ENCODE data around the gene PAFAH1B1.

PAFAH1B1 gene

GRCh38 chr17:2701161-2701995 lies 107.9 kb downstream of the PAFAH1B1 start:
- TF ChIP-seq TEAD4 (IDR thresholded peaks at IDR 0.05) (no peak), ZBTB7A (IDR thresholded peaks at IDR 0.05; ENCODE audit: low read depth) (no peak), TAF1 (IDR thresholded peaks at IDR 0.05; ENCODE audit: low read depth) (no peak), EGR1 (IDR thresholded peaks at IDR 0.05) (no peak), CREB1 (IDR thresholded peaks at IDR 0.05; ENCODE audit: low read depth) (no peak), RAD21 (IDR thresholded peaks at IDR 0.05; ENCODE audit: low read depth) (no peak), YY1 (IDR thresholded peaks at IDR 0.05; ENCODE audit: low read depth) (no peak), FOXM1 (IDR thresholded peaks at IDR 0.05; ENCODE audit: borderline replicate concordance, low read depth) (no peak), REST (IDR thresholded peaks at IDR 0.05; ENCODE audit: low read depth) (no peak), CEBPB (IDR thresholded peaks at IDR 0.05) (no peak), TCF12 (IDR thresholded peaks at IDR 0.05; ENCODE audit: low read depth) (no peak), EP300 (IDR thresholded peaks at IDR 0.05; ENCODE audit: borderline replicate concordance) (no peak), NFIC (IDR thresholded peaks at IDR 0.05) (no peak)
- TF ChIP-seq, protein P1, sequence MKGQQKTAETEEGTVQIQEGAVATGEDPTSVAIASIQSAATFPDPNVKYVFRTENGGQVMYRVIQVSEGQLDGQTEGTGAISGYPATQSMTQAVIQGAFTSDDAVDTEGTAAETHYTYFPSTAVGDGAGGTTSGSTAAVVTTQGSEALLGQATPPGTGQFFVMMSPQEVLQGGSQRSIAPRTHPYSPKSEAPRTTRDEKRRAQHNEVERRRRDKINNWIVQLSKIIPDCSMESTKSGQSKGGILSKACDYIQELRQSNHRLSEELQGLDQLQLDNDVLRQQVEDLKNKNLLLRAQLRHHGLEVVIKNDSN (IDR thresholded peaks at IDR 0.05): no peak
- TF ChIP-seq, protein P2, sequence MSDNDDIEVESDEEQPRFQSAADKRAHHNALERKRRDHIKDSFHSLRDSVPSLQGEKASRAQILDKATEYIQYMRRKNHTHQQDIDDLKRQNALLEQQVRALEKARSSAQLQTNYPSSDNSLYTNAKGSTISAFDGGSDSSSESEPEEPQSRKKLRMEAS (IDR thresholded peaks at IDR 0.05): no peak

- TF ChIP-seq TCF12 (IDR thresholded peaks at IDR 0.05; ENCODE audit: low read depth) (no peak), RAD21 (IDR thresholded peaks at IDR 0.05; ENCODE audit: low read depth) (no peak), REST (IDR thresholded peaks at IDR 0.05; ENCODE audit: low read depth) (no peak), NFIC (IDR thresholded peaks at IDR 0.05) (no peak), ZBTB7A (IDR thresholded peaks at IDR 0.05; ENCODE audit: low read depth) (no peak), EGR1 (IDR thresholded peaks at IDR 0.05) (no peak)
- TF ChIP-seq, protein P2 (IDR thresholded peaks at IDR 0.05): no peak
Measured at GRCh38 chr17:2701996-2702741, 108.7 kb downstream of the PAFAH1B1 start.

- no peak for TF ChIP-seq ZBTB7A (IDR thresholded peaks at IDR 0.05; ENCODE audit: low read depth)
- TF ChIP-seq EP300 (IDR thresholded peaks at IDR 0.05; ENCODE audit: borderline replicate concordance): no peak
- TF ChIP-seq TEAD4 (IDR thresholded peaks at IDR 0.05): no peak
Measured at GRCh38 chr17:2703181-2703580, 109.7 kb downstream of the PAFAH1B1 start.

- TF ChIP-seq CEBPB (IDR thresholded peaks at IDR 0.05) (no peak), REST (IDR thresholded peaks at IDR 0.05; ENCODE audit: low read depth) (no peak), TEAD4 (IDR thresholded peaks at IDR 0.05) (no peak), EGR1 (IDR thresholded peaks at IDR 0.05) (no peak), ZBTB7A (IDR thresholded peaks at IDR 0.05; ENCODE audit: low read depth) (no peak), FOXM1 (IDR thresholded peaks at IDR 0.05; ENCODE audit: borderline replicate concordance, low read depth) (no peak), YY1 (IDR thresholded peaks at IDR 0.05; ENCODE audit: low read depth) (no peak), TCF12 (IDR thresholded peaks at IDR 0.05; ENCODE audit: low read depth) (no peak), CREB1 (IDR thresholded peaks at IDR 0.05; ENCODE audit: low read depth) (no peak)
- TF ChIP-seq, protein P2 (IDR thresholded peaks at IDR 0.05): no peak
- TF ChIP-seq, protein P1 (IDR thresholded peaks at IDR 0.05): no peak
Measured at GRCh38 chr17:2703606-2704005, 110.2 kb downstream of the PAFAH1B1 start.

Measured in Ishikawa (cell line).